ENCODE results near the gene PUS3.

The PUS3 gene

DNA sequence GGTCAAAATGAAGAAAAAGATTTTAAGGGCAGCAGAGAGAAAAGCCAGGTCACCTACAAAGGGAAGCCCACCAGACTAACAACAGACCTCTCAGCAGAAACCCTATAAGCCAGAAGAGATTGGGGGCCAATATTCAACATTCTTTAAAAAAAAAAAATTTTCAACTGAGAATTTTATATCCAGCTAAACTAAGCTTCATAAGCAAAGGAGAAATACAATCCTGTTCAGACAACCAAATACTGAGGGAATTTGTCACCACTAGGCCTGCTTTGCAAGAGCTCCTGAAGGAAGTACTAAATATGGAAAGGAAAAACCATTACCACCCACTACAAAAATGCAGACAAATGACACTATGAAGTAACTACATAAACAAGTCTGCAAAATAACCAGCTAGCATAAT lies 56.8 kb downstream of the PUS3 start:
- Histone ChIP-seq H3K4me3 (replicated peaks; ENCODE audit: low read depth, low read length) (no peak overlapping the region), H3K27me3 (replicated peaks; ENCODE audit: control insufficient read depth, insufficient read depth, low read length) (no peaks in the 10 kb centered on the region), H3K36me3 (ENCODE audit: control insufficient read depth, insufficient read depth, low read length) (no peaks in the 10 kb centered on the region)
- no peak for DNase-seq (ENCODE audit: extremely low read depth, insufficient read length)
- TF ChIP-seq, protein P1, sequence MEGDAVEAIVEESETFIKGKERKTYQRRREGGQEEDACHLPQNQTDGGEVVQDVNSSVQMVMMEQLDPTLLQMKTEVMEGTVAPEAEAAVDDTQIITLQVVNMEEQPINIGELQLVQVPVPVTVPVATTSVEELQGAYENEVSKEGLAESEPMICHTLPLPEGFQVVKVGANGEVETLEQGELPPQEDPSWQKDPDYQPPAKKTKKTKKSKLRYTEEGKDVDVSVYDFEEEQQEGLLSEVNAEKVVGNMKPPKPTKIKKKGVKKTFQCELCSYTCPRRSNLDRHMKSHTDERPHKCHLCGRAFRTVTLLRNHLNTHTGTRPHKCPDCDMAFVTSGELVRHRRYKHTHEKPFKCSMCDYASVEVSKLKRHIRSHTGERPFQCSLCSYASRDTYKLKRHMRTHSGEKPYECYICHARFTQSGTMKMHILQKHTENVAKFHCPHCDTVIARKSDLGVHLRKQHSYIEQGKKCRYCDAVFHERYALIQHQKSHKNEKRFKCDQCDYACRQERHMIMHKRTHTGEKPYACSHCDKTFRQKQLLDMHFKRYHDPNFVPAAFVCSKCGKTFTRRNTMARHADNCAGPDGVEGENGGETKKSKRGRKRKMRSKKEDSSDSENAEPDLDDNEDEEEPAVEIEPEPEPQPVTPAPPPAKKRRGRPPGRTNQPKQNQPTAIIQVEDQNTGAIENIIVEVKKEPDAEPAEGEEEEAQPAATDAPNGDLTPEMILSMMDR (IDR thresholded peaks at IDR 0.05; ENCODE audit: insufficient read depth, low read length, poor library complexity, severe bottlenecking): no peak

Measured in GM06990 (cell line).